NCI-H146 treated with DMSO at 0.1 percent for 48 hours (cell line): ENCODE results near the gene SCMH1.
A peak's percentile ranks its signal among the peaks of the same experiment; 100 is the strongest.

ENCODE experiments used
- DNase-seq: peaks from one replicate; lab custom pipeline; 2025; ENCODE audit not compliant: unreplicated experiment; lab: John Stamatoyannopoulos, UW

Gene SCMH1

GRCh38 chr1:40980068-40980452, 262.0 kb downstream of the SCMH1 start:
- DNase-seq: no peak

GRCh38 chr1:40979241-40980067, 262.7 kb downstream of the SCMH1 start, which contains the start of gene CTPS1:
Gene CTPS1, plus strand, starts transcription at chr1:40979696. Its CDS starts 3,595 bp downstream, at chr1:40983291.
- peak; percentile 76 for DNase-seq

GRCh38 chr1:40978886-40979240, 263.2 kb downstream of the SCMH1 start:
- no peak for DNase-seq

GRCh38 chr1:40977716-40978115, 264.4 kb downstream of the SCMH1 start:
- no peak for DNase-seq
